Nephron progenitor cell (in vitro differentiated cells): ENCODE results near the gene PTPRD.

Source experiments
- DNase-seq: peaks from one replicate; pipeline ENCODE4 v3.0.0; 2021
- H3K27ac Mint-ChIP-seq: 2 replicates; pipeline ENCODE4 v1.8.0; 2021; ENCODE audit warnings: mild to moderate bottlenecking, moderate library complexity, mixed read lengths
- H3K27me3 Mint-ChIP-seq: 2 replicates; pipeline ENCODE4 v1.8.0; 2021; ENCODE audit warnings: mild to moderate bottlenecking, low read depth, mixed read lengths; ENCODE audit not compliant: poor library complexity
- H3K36me3 Mint-ChIP-seq: 2 replicates; pipeline ENCODE4 v1.8.0; 2021; ENCODE audit warnings: low read depth, mixed read lengths
- H3K4me1 Mint-ChIP-seq: 2 replicates; pipeline ENCODE4 v1.8.0; 2021; ENCODE audit warnings: mixed read lengths
- H3K4me3 Mint-ChIP-seq: 2 replicates; pipeline ENCODE4 v1.8.0; 2021; ENCODE audit warnings: mild to moderate bottlenecking, moderate library complexity, mixed read lengths
- H3K9me3 Mint-ChIP-seq: 2 replicates; pipeline ENCODE4 v1.8.0; 2021; ENCODE audit warnings: mild to moderate bottlenecking, moderate library complexity, mixed read lengths
- TF ChIP-seq, protein P1 (sequence below): fragments of 200-600 bp; sonication (generic); IDR thresholded peaks from 2 replicates; pipeline ENCODE4 v1.5.0; 2021; ENCODE audit warnings: antibody characterized with exemption

PTPRD gene

DNA sequence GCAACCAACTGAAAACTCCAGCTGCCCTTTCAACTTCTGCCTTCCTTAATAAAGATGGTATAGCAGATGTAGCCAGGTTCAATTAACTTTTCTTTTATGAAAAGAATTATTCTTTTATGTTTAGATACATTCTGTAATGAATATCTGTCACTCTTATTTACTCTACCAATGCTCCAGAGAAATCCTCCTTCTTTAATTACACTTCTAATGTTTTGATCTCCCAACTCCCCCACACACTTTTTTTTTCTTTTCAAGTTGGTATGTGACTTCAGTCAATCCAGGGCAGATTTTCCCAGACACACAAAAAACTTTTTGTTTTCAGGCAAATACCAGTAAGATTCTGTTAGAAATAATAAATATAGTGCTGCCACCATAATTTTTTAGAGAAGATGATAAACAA, 1813.2 kb downstream of the PTPRD start:
- H3K4me1 Mint-ChIP-seq, result peaks cover 32% of the 10 kb centered on the region
- TF ChIP-seq, protein P1, sequence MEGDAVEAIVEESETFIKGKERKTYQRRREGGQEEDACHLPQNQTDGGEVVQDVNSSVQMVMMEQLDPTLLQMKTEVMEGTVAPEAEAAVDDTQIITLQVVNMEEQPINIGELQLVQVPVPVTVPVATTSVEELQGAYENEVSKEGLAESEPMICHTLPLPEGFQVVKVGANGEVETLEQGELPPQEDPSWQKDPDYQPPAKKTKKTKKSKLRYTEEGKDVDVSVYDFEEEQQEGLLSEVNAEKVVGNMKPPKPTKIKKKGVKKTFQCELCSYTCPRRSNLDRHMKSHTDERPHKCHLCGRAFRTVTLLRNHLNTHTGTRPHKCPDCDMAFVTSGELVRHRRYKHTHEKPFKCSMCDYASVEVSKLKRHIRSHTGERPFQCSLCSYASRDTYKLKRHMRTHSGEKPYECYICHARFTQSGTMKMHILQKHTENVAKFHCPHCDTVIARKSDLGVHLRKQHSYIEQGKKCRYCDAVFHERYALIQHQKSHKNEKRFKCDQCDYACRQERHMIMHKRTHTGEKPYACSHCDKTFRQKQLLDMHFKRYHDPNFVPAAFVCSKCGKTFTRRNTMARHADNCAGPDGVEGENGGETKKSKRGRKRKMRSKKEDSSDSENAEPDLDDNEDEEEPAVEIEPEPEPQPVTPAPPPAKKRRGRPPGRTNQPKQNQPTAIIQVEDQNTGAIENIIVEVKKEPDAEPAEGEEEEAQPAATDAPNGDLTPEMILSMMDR, result no peak
- H3K4me3 Mint-ChIP-seq, result peak overlapping the region; percentile 18

DNA sequence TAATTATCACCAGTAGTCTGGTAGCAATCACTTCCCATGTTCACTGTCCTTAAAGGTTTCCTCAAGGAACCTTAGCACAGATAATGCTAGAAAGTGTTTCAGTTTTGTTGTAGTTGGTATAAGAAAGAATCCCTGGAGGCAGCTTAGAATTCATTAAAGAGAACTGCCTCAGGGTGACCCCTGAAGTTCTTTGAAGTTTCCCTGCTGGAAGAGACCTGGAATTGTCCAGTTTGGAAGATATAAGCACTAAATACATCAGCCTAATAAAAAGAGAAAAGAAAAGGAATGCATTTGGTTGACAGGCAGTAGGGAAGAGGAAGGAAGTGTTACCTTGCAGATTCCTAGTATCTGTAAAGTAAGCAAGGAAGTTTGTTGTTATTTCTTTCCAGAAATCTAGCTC, 1813.6 kb downstream of the PTPRD start:
- Mint-ChIP-seq H3K36me3 (peaks cover 49% of the 10 kb centered on the region), H3K4me1 (peaks cover 32% of the 10 kb centered on the region), H3K9me3 (peaks cover 10% of the 10 kb centered on the region), H3K27me3 (no peaks in the 10 kb centered on the region), H3K4me3 (no peak overlapping the region), H3K27ac (peak overlapping the region; percentile 94)
- no peak for DNase-seq
- TF ChIP-seq, protein P1, result no peak

More for the DNA sequence above, 1813.2 kb downstream of the PTPRD start:
- no peak for DNase-seq
- H3K36me3 Mint-ChIP-seq, result peaks cover 45% of the 10 kb centered on the region
- H3K27me3 Mint-ChIP-seq, result no peaks in the 10 kb centered on the region
- H3K9me3 Mint-ChIP-seq, result peaks cover 6% of the 10 kb centered on the region
- H3K27ac Mint-ChIP-seq, result peak overlapping the region; percentile 94

DNA sequence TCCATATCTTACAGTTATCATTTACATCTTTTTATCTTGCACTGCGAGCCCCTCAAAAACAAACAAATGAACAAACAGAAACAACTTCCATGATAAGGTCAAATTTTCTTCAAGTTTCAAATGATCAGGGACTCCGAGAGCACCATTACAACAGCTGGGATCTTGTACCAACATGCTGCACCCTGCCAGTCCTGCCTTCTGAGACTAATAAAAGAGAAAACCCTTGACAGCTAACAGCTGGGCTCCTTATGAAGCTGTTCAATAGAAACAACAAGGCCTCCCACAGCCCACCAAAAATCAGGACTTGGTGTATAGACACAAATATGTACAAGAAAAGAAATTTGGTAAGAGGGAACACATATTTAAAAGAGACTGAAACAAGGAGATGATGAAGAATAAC, 1828.0 kb downstream of the PTPRD start:
- H3K4me1 Mint-ChIP-seq, result peaks cover 56% of the 10 kb centered on the region
- H3K27ac Mint-ChIP-seq, result peak overlapping the region; percentile 91
- no peaks in the 10 kb centered on the region for H3K27me3 Mint-ChIP-seq
- TF ChIP-seq, protein P1, result no peak
- DNase-seq, result no peak
- no peaks in the 10 kb centered on the region for H3K9me3 Mint-ChIP-seq
- H3K36me3 Mint-ChIP-seq, result peaks cover 15% of the 10 kb centered on the region
- H3K4me3 Mint-ChIP-seq, result peak overlapping the region; percentile 14

DNA sequence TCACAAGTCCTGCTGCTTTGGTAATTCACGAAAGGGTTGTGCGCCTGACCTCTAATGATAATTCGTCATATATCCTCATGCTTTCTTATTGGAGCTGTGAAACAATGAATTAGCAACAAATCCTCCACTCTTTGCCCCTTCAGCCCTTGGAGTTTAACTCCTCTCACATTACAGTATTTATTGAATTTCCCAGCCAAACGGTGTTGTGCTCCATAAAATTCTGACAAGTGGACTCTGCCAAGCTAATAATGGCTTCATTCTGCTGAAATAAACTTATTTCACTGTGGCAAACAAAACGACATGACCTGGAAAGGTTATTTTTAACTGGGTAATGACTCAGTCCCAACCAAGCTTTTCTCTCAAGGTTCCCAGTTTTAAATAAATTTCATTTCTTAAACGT, 1828.9 kb downstream of the PTPRD start:
- Mint-ChIP-seq H3K9me3 (no peaks in the 10 kb centered on the region), H3K36me3 (peaks cover 7% of the 10 kb centered on the region), H3K4me1 (peaks cover 64% of the 10 kb centered on the region), H3K4me3 (peak overlapping the region; percentile 2), H3K27ac (peak overlapping the region; percentile 95), H3K27me3 (no peaks in the 10 kb centered on the region)
- DNase-seq, result no peak
- TF ChIP-seq, protein P1, result no peak

DNA sequence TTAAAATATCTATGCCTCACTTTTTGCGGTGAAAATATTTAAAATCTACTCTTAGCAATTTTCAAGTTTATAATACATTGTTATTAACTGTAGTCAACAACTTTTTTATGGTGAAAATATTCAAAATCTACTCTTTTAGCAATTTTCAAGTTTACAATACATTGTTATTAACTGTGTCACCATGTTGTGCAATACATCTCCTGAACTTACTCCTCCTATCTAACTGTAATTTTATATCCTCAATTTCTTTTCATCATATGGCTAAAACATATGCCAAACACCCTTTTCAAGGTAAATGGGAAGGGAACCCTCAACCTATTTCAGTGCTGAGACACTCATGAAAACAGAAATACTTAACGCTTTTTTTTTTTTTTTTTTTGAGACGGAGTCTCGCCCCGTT, 1830.6 kb downstream of the PTPRD start:
- H3K9me3 Mint-ChIP-seq, result no peaks in the 10 kb centered on the region
- H3K4me3 Mint-ChIP-seq, result no peak overlapping the region
- TF ChIP-seq, protein P1, result no peak
- H3K27ac Mint-ChIP-seq, result no peak overlapping the region
- no peak for DNase-seq
- H3K36me3 Mint-ChIP-seq, result peaks cover under 1% of the 10 kb centered on the region
- peaks cover 74% of the 10 kb centered on the region for H3K4me1 Mint-ChIP-seq
- H3K27me3 Mint-ChIP-seq, result no peaks in the 10 kb centered on the region

DNA sequence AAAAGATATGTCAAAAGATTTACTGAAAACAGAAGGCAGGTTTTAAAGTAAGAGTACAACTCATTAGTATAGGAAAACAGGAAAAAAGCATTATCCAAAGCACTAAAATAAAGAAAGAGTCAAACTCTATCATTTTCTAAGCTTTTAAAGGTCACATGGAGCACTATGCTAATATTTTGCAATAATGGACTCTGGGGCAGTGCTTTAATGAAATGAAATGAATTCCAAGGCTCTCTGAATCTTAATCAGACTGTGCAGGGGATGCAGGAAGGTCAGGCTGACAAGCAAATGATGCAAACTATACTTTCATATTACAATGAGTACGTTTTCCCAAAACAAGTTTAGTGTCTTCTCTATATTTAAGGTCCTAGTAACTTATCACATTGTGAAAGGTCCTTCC, 1831.3 kb downstream of the PTPRD start:
- DNase-seq, result no peak
- no peak overlapping the region for H3K4me3 Mint-ChIP-seq
- TF ChIP-seq, protein P1, result no peak
- H3K4me1 Mint-ChIP-seq, result peaks cover 74% of the 10 kb centered on the region
- peak overlapping the region; percentile 79 for H3K27ac Mint-ChIP-seq
- H3K27me3 Mint-ChIP-seq, result no peaks in the 10 kb centered on the region
- peaks cover 3% of the 10 kb centered on the region for H3K36me3 Mint-ChIP-seq
- H3K9me3 Mint-ChIP-seq, result no peaks in the 10 kb centered on the region
